NCI-H510A treated with DMSO at 0.1 percent for 48 hours (cell line): ENCODE measurements around the gene CAV2.

Experiments used
- DNase-seq: peaks from one replicate; lab custom pipeline; 2025; lab: John Stamatoyannopoulos, UW

Gene CAV2

DNA sequence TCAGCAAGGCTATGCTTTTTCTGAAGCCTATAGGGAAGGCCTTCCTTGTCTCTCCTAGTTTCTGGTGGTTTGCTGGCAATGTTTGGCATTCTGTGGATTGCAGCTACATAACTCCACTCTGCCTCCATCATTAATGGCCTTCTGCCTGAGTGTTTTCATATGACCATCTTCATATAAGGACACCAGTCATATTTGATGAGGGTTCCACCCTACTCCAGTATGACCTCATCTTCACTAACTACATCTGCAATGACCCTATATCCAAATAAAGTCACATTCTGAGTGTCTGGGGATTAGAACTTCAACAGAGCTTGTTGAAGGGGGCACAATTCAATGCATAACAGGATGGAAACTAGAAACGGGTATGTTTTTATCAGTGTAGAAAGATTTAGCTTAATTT, 47.4 kb downstream of the CAV2 start:
- no peak for DNase-seq

- no peak for DNase-seq
Measured at GRCh38 chr7:116547347-116547746, 47.8 kb downstream of the CAV2 start.

DNA sequence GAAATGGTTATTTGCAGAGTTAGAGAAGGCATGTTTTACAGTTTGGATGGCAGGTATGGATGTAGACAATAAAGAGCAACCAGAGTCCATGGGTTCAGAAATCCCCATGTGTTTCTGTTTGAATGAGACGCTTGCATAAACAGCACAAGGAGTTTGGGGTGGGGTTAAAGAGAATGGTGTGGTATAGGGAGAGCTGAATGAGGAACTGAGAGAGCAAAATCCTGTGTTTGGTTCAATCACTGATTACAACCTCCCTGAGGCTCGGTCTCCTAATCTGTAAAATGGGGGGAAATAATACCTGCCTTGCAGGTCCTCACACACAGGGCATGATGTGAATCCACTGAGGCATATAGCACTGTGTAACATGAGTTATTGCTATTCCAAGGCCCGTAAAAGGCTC, 49.0 kb downstream of the CAV2 start:
- DNase-seq = no peak

- DNase-seq = no peak
Measured at GRCh38 chr7:116549370-116549769, 49.8 kb downstream of the CAV2 start.

DNA sequence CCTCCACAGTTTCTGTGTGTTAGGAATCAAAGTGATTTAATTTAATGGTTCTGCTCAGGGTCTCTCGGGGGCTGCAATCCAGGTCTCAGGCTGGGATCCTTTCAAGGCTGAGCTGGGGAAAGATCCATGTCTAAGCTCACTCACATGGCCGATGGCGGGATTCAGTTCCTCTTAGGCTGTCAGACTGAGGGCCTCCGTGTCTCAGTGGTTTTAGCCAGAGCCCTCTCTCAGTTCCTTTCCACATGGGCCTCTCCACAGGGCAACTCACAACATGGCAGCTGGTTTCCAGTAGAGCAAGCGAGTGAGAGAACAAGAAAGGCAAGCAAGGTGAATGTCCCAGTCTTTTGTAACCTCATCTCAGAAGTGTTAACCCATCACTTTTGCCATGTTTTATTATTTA, 52.2 kb downstream of the CAV2 start:
- DNase-seq = no peak

- no peak for DNase-seq
Measured at GRCh38 chr7:116552602-116553001, 53.1 kb downstream of the CAV2 start.

GRCh38 chr7:116553168-116553964, 53.8 kb downstream of the CAV2 start:
- no peak for DNase-seq

GRCh38 chr7:116554436-116554835, 54.9 kb downstream of the CAV2 start:
- DNase-seq = no peak

GRCh38 chr7:116554911-116555310, 55.4 kb downstream of the CAV2 start:
- DNase-seq = no peak

- no peak for DNase-seq
Measured at GRCh38 chr7:116557066-116557585, 57.6 kb downstream of the CAV2 start.

GRCh38 chr7:116557901-116558300, 58.4 kb downstream of the CAV2 start:
- no peak for DNase-seq
